Measurements from ENCODE around the gene KIF19. TPM values are rescaled to one million over a fixed set of nuclear protein-coding genes. Genes with fewer than 3 reads are reported as not detected.

The KIF19 gene
- total RNA-seq: not detected in 2 replicates

DNA sequence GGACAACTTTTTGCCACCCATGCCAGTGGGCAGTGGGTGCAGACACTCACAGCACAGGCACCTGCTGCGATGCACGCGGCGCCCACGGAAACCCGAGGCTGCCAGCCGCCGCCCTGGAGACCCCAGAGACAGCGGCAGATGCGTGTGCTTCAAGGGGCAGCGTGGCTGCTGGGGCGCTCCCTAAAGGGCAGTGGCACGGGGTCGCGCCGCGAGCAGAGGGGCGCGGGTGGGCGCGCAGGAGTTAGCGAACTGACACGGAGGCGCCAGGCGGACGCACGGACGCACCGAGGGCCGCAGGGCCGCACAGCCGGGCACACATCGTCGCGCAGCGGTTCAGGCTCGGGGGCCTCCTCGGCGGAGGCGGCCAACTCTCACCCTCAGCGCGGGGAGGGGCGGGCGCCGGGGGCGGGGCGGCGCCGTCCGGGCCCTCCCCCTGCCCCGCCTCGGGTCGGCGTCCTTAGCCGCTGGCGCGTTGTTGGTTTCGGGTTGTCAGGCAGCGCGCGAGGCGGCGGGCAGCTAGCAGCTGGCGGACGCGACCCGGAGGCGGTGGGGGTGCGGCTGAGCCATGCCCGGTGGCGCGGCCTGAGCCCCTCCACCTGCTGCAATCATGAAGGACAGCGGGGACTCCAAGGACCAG lies at the start of gene KIF19:
Gene KIF19, plus strand, starts transcription at position 484 of the 637 bp plus-strand sequence. Its CDS starts 124 bp downstream, at position 608.

DNA sequence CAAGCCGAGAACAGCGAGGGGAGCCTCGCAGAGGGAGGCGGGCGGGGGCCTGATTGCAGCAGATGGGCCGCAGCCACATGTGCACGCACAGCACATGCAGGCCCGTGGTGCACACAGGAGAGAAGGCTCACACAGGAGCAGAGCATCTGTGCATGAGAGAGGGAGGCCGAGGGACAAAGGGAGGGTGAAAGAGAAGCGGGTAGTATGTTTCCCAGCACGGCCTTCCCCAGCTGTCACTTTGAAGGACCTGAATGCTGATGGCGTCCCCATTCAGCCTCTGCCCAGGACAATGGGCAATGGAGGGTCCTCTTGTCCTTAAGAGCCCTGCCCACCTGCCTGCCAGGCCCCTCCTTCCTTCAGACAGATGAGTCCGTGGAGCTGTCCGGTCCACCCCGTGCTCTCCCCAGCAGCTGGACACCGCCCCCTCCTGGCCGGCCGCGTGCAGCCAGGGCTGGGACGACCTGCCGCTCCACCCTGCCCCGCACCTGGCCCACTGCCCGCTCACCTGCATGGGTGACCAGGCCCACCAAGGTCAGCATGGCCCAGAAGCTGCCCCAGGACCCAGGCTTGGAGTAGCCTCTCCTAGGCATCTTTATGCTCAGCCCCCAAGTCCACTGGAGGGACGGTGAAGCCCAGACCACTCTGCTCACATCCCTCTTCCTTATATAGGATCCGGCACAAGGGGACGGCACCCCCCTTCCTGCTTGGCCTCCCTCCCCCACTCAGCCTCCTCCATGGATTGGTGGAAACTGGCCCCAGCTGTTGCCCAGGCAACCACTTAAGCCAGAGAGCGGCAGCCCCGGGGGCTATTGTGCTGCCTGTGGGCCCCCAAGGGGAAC lies 35.4 kb downstream of the KIF19 start, which contains the start of gene BTBD17:
Gene BTBD17, minus strand, starts transcription at position 639 of the 839 bp plus-strand sequence. Its CDS starts 49 bp downstream, at position 590.

DNA sequence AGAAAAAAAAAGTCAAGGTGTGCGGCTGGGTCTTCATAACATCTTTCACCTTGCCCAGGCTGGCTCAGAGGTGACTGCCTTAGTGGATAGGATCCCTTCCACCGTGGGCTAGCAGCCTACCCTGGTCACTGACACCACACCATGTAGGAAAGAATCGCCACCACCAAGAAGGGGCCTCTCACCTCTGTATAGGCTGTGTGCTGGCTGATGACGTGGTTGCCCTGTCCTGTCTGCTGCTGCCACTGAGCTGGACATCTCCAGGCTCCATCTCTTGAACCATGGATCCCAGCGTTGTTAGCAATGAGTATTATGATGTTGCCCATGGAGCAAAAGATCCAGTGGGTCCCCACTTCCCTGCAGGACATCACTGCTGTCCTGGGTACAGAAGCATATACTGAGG lies 41.2 kb downstream of the KIF19 start, which contains the start of gene GPR142:
Gene GPR142, plus strand, starts transcription at position 301 of the 400 bp plus-strand sequence. CDS start 2,035 bp downstream, outside the sequence.

Other genes with a start within 250 kb of the KIF19 start
- gene RPL38, start 122.5 kb upstream of the KIF19 start, total RNA-seq: 339 and 426 TPM in 2 replicates
- gene TTYH2, start 112.7 kb upstream of the KIF19 start, total RNA-seq: 0.72 and 1.1 TPM in 2 replicates
- gene DNAI2, start 52.0 kb upstream of the KIF19 start, total RNA-seq: not detected in 2 replicates
- gene BTBD17, start 35.6 kb downstream of the KIF19 start, total RNA-seq: not detected in 2 replicates
- gene GPR142, start 41.3 kb downstream of the KIF19 start, total RNA-seq: not detected in 2 replicates
- gene GPRC5C, start 105.9 kb downstream of the KIF19 start, total RNA-seq: 0.72 and 8.3 TPM in 2 replicates
- gene CD300A, start 140.4 kb downstream of the KIF19 start, total RNA-seq: not detected in 2 replicates
- not detected in 2 replicates for gene CD300LB, start 205.2 kb downstream of the KIF19 start, total RNA-seq
- not detected in 2 replicates for gene CD300C, start 219.9 kb downstream of the KIF19 start, total RNA-seq
- not detected in 2 replicates for gene CD300H, start 241.3 kb downstream of the KIF19 start, total RNA-seq